Subcutaneous abdominal adipose tissue (tissue), 5 donors: ENCODE data around the gene OXCT1.

Experiments used
- H3K27ac ChIP-seq: one replicate; pipeline ENCODE4 v1.7.0; 2013; ENCODE audit warnings: low read depth, mild to moderate bottlenecking, inconsistent platforms, low read length, moderate library complexity
- H3K27me3 ChIP-seq, 5 donors: one replicate each; pipeline ENCODE4 v1.7.0; 2013; ENCODE audit warnings: low read length in 5 of 5, inconsistent platforms in 1 of 5; ENCODE audit not compliant: control insufficient read depth in 5 of 5, insufficient read depth in 4 of 5
- H3K36me3 ChIP-seq, 5 donors: one replicate each; pipeline ENCODE4 v1.7.0; 2013; ENCODE audit warnings: low read length in 5 of 5; ENCODE audit not compliant: control insufficient read depth in 5 of 5, insufficient read depth in 5 of 5
- H3K4me1 ChIP-seq, 5 donors: one replicate each; pipeline ENCODE4 v1.7.0; 2013; ENCODE audit warnings: low read length in 5 of 5, mild to moderate bottlenecking in 3 of 5, moderate library complexity in 1 of 5; ENCODE audit not compliant: control insufficient read depth in 5 of 5, insufficient read depth in 5 of 5
- H3K4me3 ChIP-seq, 5 donors: one replicate each; pipeline ENCODE4 v1.7.0; 2013; ENCODE audit warnings: low read length in 5 of 5, low read depth in 1 of 5
- H3K9ac ChIP-seq, 5 donors: one replicate each; pipeline ENCODE4 v1.7.0; 2013; ENCODE audit warnings: low read length in 5 of 5, mild to moderate bottlenecking in 4 of 5, moderate library complexity in 3 of 5
- H3K9me3 ChIP-seq, 5 donors: one replicate each; pipeline ENCODE4 v1.7.0; 2013; ENCODE audit warnings: low read length in 5 of 5; ENCODE audit not compliant: control insufficient read depth in 5 of 5
- donor health status: healthy.
- donor health status: healthy.
- donor health status: healthy.
- donor health status: healthy.
- donor health status: healthy.

The OXCT1 gene

GRCh38 chr5:41770799-41771198 lies 99.4 kb downstream of the OXCT1 start:
- Histone ChIP-seq H3K27ac (no peak overlapping the region), H3K9me3 (no peaks in the 10 kb centered on the region), H3K4me1 (no peaks in the 10 kb centered on the region), H3K4me3 (no peak overlapping the region), H3K9ac (no peak overlapping the region), H3K36me3 (peaks cover 0 to 21% (median 0%) of the 10 kb centered on the region in 5 donors), H3K27me3 (no peaks in the 10 kb centered on the region)

- Histone ChIP-seq H3K36me3 (peaks cover 0 to 17% (median 0%) of the 10 kb centered on the region in 5 donors), H3K4me3 (no peak overlapping the region), H3K4me1 (no peaks in the 10 kb centered on the region), H3K9ac (no peak overlapping the region), H3K27ac (no peak overlapping the region), H3K27me3 (no peaks in the 10 kb centered on the region), H3K9me3 (no peaks in the 10 kb centered on the region)
These were observed 101.5 kb downstream of the OXCT1 start for GRCh38 chr5:41768692-41769091.

- Histone ChIP-seq H3K27ac (no peak overlapping the region), H3K9me3 (no peaks in the 10 kb centered on the region), H3K36me3 (peaks cover 0 to 26% (median 8%) of the 10 kb centered on the region in 5 donors), H3K27me3 (no peaks in the 10 kb centered on the region), H3K4me1 (peaks cover 0 to 3% (median 0%) of the 10 kb centered on the region in 5 donors), H3K4me3 (no peak overlapping the region), H3K9ac (no peak overlapping the region)
These were observed 105.6 kb downstream of the OXCT1 start for GRCh38 chr5:41764650-41765049.

GRCh38 chr5:41763574-41763973 lies 106.7 kb downstream of the OXCT1 start:
- H3K9ac ChIP-seq, result no peak overlapping the region
- H3K27me3 ChIP-seq, result no peaks in the 10 kb centered on the region
- no peak overlapping the region for H3K27ac ChIP-seq
- peaks cover 0 to 29% (median 14%) of the 10 kb centered on the region in 5 donors for H3K36me3 ChIP-seq
- H3K9me3 ChIP-seq, result no peaks in the 10 kb centered on the region
- H3K4me1 ChIP-seq, result peaks cover 0 to 3% (median 0%) of the 10 kb centered on the region in 5 donors
- H3K4me3 ChIP-seq, result no peak overlapping the region

GRCh38 chr5:41763081-41763480 lies 107.1 kb downstream of the OXCT1 start:
- no peak overlapping the region for H3K27ac ChIP-seq
- peak overlapping the region in 1 of 5 donors; percentile 38 for H3K9ac ChIP-seq
- H3K4me3 ChIP-seq, result no peak overlapping the region
- no peaks in the 10 kb centered on the region for H3K27me3 ChIP-seq
- H3K36me3 ChIP-seq, result peaks cover 0 to 27% (median 14%) of the 10 kb centered on the region in 5 donors
- no peaks in the 10 kb centered on the region for H3K9me3 ChIP-seq
- peaks cover 0 to 3% (median 0%) of the 10 kb centered on the region in 5 donors for H3K4me1 ChIP-seq

GRCh38 chr5:41762426-41762825 lies 107.8 kb downstream of the OXCT1 start:
- H3K27ac ChIP-seq, result no peak overlapping the region
- H3K9me3 ChIP-seq, result no peaks in the 10 kb centered on the region
- peaks cover 0 to 3% (median 0%) of the 10 kb centered on the region in 5 donors for H3K4me1 ChIP-seq
- no peaks in the 10 kb centered on the region for H3K27me3 ChIP-seq
- no peak overlapping the region for H3K9ac ChIP-seq
- H3K36me3 ChIP-seq, result peaks cover 3 to 26% (median 18%) of the 10 kb centered on the region in 5 donors
- no peak overlapping the region for H3K4me3 ChIP-seq

- no peak overlapping the region for H3K4me3 ChIP-seq
- no peak overlapping the region for H3K27ac ChIP-seq
- peaks cover 0 to 3% (median 0%) of the 10 kb centered on the region in 5 donors for H3K4me1 ChIP-seq
- H3K9me3 ChIP-seq, result no peaks in the 10 kb centered on the region
- H3K9ac ChIP-seq, result no peak overlapping the region
- peaks cover 3 to 28% (median 23%) of the 10 kb centered on the region in 5 donors for H3K36me3 ChIP-seq
- no peaks in the 10 kb centered on the region for H3K27me3 ChIP-seq
These were observed 108.6 kb downstream of the OXCT1 start for GRCh38 chr5:41761663-41762062.

GRCh38 chr5:41755705-41756104 lies 114.5 kb downstream of the OXCT1 start:
- no peaks in the 10 kb centered on the region for H3K9me3 ChIP-seq
- H3K27me3 ChIP-seq, result no peaks in the 10 kb centered on the region
- no peak overlapping the region for H3K27ac ChIP-seq
- peaks cover 3 to 16% (median 14%) of the 10 kb centered on the region in 5 donors for H3K36me3 ChIP-seq
- no peak overlapping the region for H3K9ac ChIP-seq
- H3K4me3 ChIP-seq, result no peak overlapping the region
- peaks cover 0 to 4% (median 0%) of the 10 kb centered on the region in 5 donors for H3K4me1 ChIP-seq

GRCh38 chr5:41754857-41755256 lies 115.4 kb downstream of the OXCT1 start:
- H3K36me3 ChIP-seq, result peaks cover 3 to 14% (median 11%) of the 10 kb centered on the region in 5 donors
- H3K4me1 ChIP-seq, result peaks cover 0 to 4% (median 0%) of the 10 kb centered on the region in 5 donors
- no peak overlapping the region for H3K4me3 ChIP-seq
- no peak overlapping the region for H3K27ac ChIP-seq
- H3K9me3 ChIP-seq, result no peaks in the 10 kb centered on the region
- no peak overlapping the region for H3K9ac ChIP-seq
- H3K27me3 ChIP-seq, result no peaks in the 10 kb centered on the region

GRCh38 chr5:41751867-41752266 lies 118.4 kb downstream of the OXCT1 start:
- no peaks in the 10 kb centered on the region for H3K9me3 ChIP-seq
- H3K4me3 ChIP-seq, result no peak overlapping the region
- no peak overlapping the region for H3K27ac ChIP-seq
- no peaks in the 10 kb centered on the region for H3K27me3 ChIP-seq
- H3K4me1 ChIP-seq, result peaks cover 0 to 4% (median 0%) of the 10 kb centered on the region in 5 donors
- H3K9ac ChIP-seq, result no peak overlapping the region
- H3K36me3 ChIP-seq, result peaks cover 0 to 23% (median 6%) of the 10 kb centered on the region in 5 donors
